Memory B cell (primary cell): ENCODE measurements around the gene FAM81A.

Experiments used
- ATAC-seq: fragments of 150-1000 bp; cut with Tn5 transposase; 2 replicates; pipeline ENCODE4 v1.10.0; 2021; ENCODE audit warnings: low read depth, mild to moderate bottlenecking, moderate library complexity
- DNase-seq, 2 donors: peaks; one replicate each; pipeline ENCODE4 v3.0.0; 2022; ENCODE audit warnings: low spot score in 2 of 2
- H3K27ac Mint-ChIP-seq: one replicate; pipeline ENCODE4 v1.8.0; 2022; ENCODE audit warnings: mild to moderate bottlenecking, moderate library complexity, mixed read lengths
- H3K27me3 Mint-ChIP-seq: one replicate; pipeline ENCODE4 v1.8.0; 2022; ENCODE audit warnings: mixed read lengths
- H3K36me3 Mint-ChIP-seq: one replicate; pipeline ENCODE4 v1.8.0; 2022; ENCODE audit warnings: mild to moderate bottlenecking, mixed read lengths
- H3K4me1 Mint-ChIP-seq: one replicate; pipeline ENCODE4 v1.8.0; 2022; ENCODE audit warnings: mixed read lengths
- H3K4me3 Mint-ChIP-seq: one replicate; pipeline ENCODE4 v1.8.0; 2022; ENCODE audit warnings: mild to moderate bottlenecking, moderate library complexity, mixed read lengths
- H3K9me3 Mint-ChIP-seq: one replicate; pipeline ENCODE4 v1.8.0; 2022; ENCODE audit warnings: mixed read lengths

Gene FAM81A

DNA sequence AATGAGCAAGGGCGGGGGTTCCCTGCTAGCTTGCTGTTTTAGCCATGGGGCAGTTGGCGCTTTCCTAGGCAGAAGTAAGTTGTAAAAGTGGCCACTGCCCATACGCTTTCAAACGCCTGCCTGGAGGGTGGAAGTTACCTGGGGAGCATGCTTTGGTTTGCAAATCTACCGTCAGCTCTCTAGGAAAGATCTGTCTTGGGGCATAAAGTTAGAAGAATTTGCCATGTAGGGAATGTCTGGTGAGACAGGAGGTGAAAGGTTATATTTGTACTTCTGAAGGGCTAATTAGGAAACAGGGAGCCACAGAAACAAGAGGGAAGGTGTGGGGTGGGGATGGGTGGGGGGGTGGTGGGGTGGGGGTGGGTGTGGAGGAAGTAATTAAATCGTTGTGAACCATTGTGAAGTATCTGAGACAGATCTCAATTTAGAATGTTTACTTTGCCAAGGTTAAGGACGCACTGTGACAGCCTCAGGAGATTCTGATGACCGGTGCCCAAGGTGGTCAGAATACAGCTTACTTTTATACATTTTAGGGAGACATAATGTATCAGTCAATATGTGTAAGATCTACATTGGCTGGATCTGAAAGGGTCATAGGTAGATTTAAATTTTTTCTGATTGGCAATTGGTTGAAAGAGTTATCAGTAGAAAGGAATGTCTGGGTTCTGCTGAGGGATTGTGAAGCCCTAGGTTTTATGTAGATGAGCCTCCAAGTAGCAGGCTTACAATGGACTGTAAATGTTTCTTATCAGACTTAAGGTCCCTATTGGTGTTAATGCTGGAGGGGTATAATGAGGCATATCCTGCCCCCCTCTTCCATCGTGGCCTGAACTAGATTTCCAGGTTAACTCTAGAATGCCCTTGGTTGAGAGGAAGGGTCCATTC lies 111.6 kb downstream of the FAM81A start:
- Mint-ChIP-seq H3K4me1 (peaks cover 2% of the 10 kb centered on the region), H3K36me3 (no peaks in the 10 kb centered on the region), H3K4me3 (no peak overlapping the region), H3K9me3 (no peaks in the 10 kb centered on the region), H3K27ac (no peak overlapping the region), H3K27me3 (no peaks in the 10 kb centered on the region)
- ATAC-seq (no peak), DNase-seq (no peak)

- no peak for ATAC-seq
- DNase-seq = no peak
- Mint-ChIP-seq H3K4me3 (no peak overlapping the region), H3K27ac (no peak overlapping the region), H3K36me3 (no peaks in the 10 kb centered on the region), H3K4me1 (peaks cover 2% of the 10 kb centered on the region), H3K9me3 (no peaks in the 10 kb centered on the region), H3K27me3 (no peaks in the 10 kb centered on the region)
Observed at GRCh38 chr15:59550530-59550929, 112.5 kb downstream of the FAM81A start.

GRCh38 chr15:59550956-59551355 lies 113.0 kb downstream of the FAM81A start:
- Mint-ChIP-seq H3K4me3 (no peak overlapping the region), H3K36me3 (no peaks in the 10 kb centered on the region), H3K9me3 (no peaks in the 10 kb centered on the region), H3K27ac (no peak overlapping the region), H3K4me1 (peaks cover 2% of the 10 kb centered on the region), H3K27me3 (peaks cover under 1% of the 10 kb centered on the region)
- DNase-seq = no peak
- ATAC-seq = no peak

DNA sequence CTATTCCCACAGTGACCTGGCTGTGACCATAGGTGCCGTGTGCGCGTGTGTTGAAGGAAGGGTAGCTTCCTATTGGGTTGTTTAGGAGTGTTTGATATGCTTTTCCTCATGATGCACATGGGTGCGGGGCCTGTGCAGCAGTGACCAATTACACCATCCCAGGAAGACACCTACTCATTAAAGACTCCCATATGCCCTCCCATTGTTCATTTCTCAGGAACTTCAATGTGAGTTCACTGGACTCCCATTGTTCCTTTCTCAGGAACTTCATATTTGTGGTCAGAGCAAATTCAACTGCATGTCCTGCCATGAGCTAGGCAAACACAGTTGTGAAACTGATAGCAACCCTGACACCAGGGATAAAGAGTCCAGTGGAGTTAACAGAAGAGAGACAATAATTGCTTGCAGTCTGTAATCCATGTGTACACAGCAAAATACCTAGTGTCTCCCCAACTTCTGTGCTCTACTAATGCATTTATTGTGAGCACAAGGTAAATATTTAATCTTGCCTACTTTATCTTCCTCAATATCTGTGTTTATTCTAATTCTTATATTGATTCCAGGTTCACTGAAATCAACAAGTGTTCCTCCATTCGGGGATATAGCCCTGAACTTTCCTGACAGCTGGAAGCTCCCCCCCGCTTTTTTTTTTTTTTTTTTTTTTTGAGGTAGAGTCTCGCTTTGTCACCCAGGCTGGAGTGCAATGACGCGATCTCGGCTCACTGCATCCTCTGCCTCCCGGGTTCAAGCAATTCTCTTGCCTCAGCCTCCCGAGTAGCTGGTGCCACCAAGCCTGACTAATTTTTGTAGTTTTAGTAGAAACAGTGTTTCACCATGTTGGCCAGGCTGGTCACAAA lies 116.1 kb downstream of the FAM81A start:
- Mint-ChIP-seq H3K27ac (no peak overlapping the region), H3K27me3 (peaks cover 3% of the 10 kb centered on the region), H3K4me3 (no peak overlapping the region), H3K36me3 (no peaks in the 10 kb centered on the region), H3K4me1 (peaks cover 5% of the 10 kb centered on the region), H3K9me3 (no peaks in the 10 kb centered on the region)
- ATAC-seq (no peak), DNase-seq (no peak)

DNA sequence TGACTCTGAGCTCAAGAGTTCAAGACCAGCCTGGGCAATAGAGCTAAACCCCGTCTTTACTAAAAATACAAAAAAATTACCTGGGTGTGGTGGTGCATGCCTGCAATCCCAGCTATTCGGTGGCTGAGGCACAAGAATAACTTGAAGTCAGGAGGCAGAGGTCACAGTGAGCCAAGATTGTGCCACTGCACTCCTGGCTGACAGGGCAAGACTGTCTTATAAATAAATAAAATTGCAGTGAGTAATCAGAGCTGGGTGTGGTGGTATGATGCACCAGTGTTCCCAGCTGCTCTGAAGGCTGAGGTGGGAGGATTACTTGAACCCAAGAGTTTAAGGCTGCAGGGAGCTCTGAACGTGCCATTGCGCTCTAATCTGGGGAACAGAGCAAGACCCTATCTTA lies 117.7 kb downstream of the FAM81A start:
- DNase-seq = no peak
- no peak overlapping the region for H3K27ac Mint-ChIP-seq
- H3K36me3 Mint-ChIP-seq = no peaks in the 10 kb centered on the region
- no peak overlapping the region for H3K4me3 Mint-ChIP-seq
- H3K4me1 Mint-ChIP-seq = peaks cover 5% of the 10 kb centered on the region
- H3K27me3 Mint-ChIP-seq = peaks cover 3% of the 10 kb centered on the region
- no peak for ATAC-seq
- no peaks in the 10 kb centered on the region for H3K9me3 Mint-ChIP-seq

- H3K36me3 Mint-ChIP-seq = no peaks in the 10 kb centered on the region
- ATAC-seq (no peak), DNase-seq (no peak)
- peaks cover 3% of the 10 kb centered on the region for H3K27me3 Mint-ChIP-seq
- H3K27ac Mint-ChIP-seq = no peak overlapping the region
- no peak overlapping the region for H3K4me3 Mint-ChIP-seq
- H3K9me3 Mint-ChIP-seq = no peaks in the 10 kb centered on the region
- H3K4me1 Mint-ChIP-seq = peaks cover 5% of the 10 kb centered on the region
Observed at GRCh38 chr15:59556380-59556779, 118.4 kb downstream of the FAM81A start.

DNA sequence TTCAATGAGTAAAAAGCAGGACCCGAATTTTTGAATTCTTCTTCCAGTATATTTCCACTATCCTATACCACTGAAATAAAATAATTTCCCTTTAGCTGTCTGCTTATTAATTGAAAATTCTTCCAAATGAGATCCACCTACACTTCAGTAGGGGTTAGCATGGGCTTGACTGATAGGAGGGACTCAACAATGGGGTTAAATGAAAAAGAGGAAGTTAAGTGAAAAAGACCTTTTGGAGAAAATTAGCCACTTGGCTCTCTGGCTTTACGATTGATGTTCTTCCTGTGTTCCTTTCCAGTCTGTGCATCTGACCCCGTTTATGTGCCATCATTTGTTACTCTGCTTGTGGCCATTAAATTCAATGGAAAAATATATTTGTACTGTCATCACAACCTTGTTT lies 119.6 kb downstream of the FAM81A start:
- H3K36me3 Mint-ChIP-seq = no peaks in the 10 kb centered on the region
- no peak overlapping the region for H3K27ac Mint-ChIP-seq
- H3K9me3 Mint-ChIP-seq = no peaks in the 10 kb centered on the region
- H3K27me3 Mint-ChIP-seq = peaks cover 3% of the 10 kb centered on the region
- no peak for DNase-seq
- no peak overlapping the region for H3K4me3 Mint-ChIP-seq
- ATAC-seq = no peak
- peaks cover 6% of the 10 kb centered on the region for H3K4me1 Mint-ChIP-seq

- DNase-seq (no peak), ATAC-seq (no peak)
- Mint-ChIP-seq H3K4me1 (peaks cover 8% of the 10 kb centered on the region), H3K27ac (no peak overlapping the region), H3K9me3 (no peaks in the 10 kb centered on the region), H3K27me3 (peaks cover 3% of the 10 kb centered on the region), H3K4me3 (no peak overlapping the region), H3K36me3 (no peaks in the 10 kb centered on the region)
Observed at GRCh38 chr15:59558851-59559250, 120.9 kb downstream of the FAM81A start.

DNA sequence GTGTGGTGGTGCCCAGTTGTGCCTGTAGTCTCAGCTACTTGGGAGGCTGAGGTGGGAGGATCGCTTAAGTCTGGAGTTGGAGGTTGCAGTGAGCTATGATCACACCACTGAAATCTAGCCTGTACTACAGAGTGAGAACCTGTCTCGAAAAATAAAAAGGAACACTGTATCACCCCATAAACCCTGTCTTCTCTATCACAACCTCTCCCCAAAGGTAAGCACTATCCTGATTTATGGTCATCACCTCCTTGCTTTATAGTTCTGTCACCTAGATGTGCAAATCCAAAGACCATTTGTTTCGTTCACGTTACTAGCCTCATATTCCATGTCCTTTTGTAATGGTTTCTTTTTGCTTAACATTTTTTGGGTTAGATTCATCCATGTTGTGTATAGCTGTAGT lies 123.6 kb downstream of the FAM81A start:
- Mint-ChIP-seq H3K4me1 (peaks cover 3% of the 10 kb centered on the region), H3K27ac (no peak overlapping the region), H3K4me3 (no peak overlapping the region), H3K36me3 (no peaks in the 10 kb centered on the region), H3K9me3 (peaks cover 1% of the 10 kb centered on the region), H3K27me3 (peaks cover 1% of the 10 kb centered on the region)
- ATAC-seq = no peak
- no peak for DNase-seq

- no peak for DNase-seq
- H3K4me1 Mint-ChIP-seq = peaks cover 3% of the 10 kb centered on the region
- H3K4me3 Mint-ChIP-seq = no peak overlapping the region
- H3K36me3 Mint-ChIP-seq = no peaks in the 10 kb centered on the region
- H3K27ac Mint-ChIP-seq = no peak overlapping the region
- H3K27me3 Mint-ChIP-seq = peaks cover 1% of the 10 kb centered on the region
- peaks cover 1% of the 10 kb centered on the region for H3K9me3 Mint-ChIP-seq
- no peak for ATAC-seq
Observed at GRCh38 chr15:59562448-59563186, 124.6 kb downstream of the FAM81A start.

DNA sequence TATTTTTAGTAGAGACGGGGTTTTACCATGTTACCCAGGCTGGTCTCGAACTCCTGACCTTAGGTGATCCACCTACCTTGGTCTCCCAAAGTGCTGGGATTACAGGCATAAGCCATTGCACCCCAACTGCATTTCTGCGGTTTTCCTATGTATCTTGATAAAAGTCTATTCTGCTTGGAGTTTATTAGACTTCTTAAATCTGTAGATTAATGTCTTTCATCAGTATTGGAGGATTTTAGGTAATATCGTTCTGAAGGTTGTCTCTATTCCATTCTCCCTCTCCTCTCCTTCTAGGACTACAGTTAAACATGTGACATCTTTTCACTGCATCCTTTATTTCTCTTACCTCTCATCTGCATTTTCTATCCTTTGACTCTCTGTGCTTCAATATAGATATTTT lies 127.3 kb downstream of the FAM81A start:
- ATAC-seq = no peak
- Mint-ChIP-seq H3K36me3 (no peaks in the 10 kb centered on the region), H3K27ac (no peak overlapping the region), H3K27me3 (peaks cover 3% of the 10 kb centered on the region), H3K4me3 (no peak overlapping the region), H3K4me1 (peaks cover 11% of the 10 kb centered on the region), H3K9me3 (peaks cover 1% of the 10 kb centered on the region)
- DNase-seq = no peak

DNA sequence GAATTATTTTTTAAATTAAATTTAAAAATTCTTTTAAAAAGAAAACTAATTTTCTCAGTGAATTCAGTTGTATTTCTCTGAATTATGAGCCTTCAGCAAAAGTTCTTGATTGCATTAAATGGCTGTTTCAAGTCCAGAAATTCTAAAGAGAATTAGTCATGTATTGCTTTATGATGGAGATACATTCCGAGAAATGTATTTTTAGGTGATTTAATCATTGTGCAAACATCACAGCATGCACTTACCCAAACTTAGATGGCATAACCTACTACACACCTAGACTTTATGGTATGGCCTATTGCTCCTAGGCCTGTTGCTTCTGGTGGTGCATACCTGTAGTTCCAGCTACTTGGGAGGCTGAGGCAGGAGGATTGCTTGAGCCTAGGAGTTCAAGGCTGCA lies 129.3 kb downstream of the FAM81A start:
- Mint-ChIP-seq H3K27ac (no peak overlapping the region), H3K36me3 (no peaks in the 10 kb centered on the region), H3K9me3 (peaks cover 1% of the 10 kb centered on the region), H3K4me1 (peaks cover 13% of the 10 kb centered on the region), H3K4me3 (no peak overlapping the region), H3K27me3 (peaks cover 5% of the 10 kb centered on the region)
- DNase-seq = no peak
- no peak for ATAC-seq

- H3K27me3 Mint-ChIP-seq = peaks cover 5% of the 10 kb centered on the region
- no peak for DNase-seq
- H3K4me3 Mint-ChIP-seq = no peak overlapping the region
- H3K27ac Mint-ChIP-seq = no peak overlapping the region
- H3K36me3 Mint-ChIP-seq = no peaks in the 10 kb centered on the region
- peaks cover 1% of the 10 kb centered on the region for H3K9me3 Mint-ChIP-seq
- no peak for ATAC-seq
- peaks cover 10% of the 10 kb centered on the region for H3K4me1 Mint-ChIP-seq
Observed at GRCh38 chr15:59569477-59569876, 131.5 kb downstream of the FAM81A start.

DNA sequence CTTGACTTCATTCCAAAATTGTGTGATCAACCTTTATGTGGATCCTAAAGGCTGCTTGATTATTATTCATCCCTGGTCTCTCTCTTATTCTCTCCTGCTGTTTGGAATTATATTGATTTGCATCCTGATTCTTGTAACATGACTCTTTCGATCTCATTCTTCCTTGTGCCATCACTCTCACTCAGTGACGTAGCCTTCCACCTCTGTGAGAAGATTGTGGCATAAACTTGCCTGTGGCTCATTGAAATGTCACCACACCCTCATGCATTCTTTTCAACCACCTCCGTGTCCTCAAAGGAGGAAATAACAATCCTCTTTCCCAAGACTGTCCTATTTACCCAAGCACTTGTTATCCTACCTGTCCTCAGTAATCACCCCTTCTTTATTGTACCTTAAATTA lies 132.3 kb downstream of the FAM81A start:
- DNase-seq (no peak), ATAC-seq (no peak)
- H3K9me3 Mint-ChIP-seq = peaks cover 1% of the 10 kb centered on the region
- H3K4me3 Mint-ChIP-seq = no peak overlapping the region
- no peaks in the 10 kb centered on the region for H3K36me3 Mint-ChIP-seq
- peaks cover 10% of the 10 kb centered on the region for H3K4me1 Mint-ChIP-seq
- H3K27ac Mint-ChIP-seq = no peak overlapping the region
- peaks cover 5% of the 10 kb centered on the region for H3K27me3 Mint-ChIP-seq
